ENCODE data around the gene DNAJC4.

- TF ChIP-seq, protein P1, sequence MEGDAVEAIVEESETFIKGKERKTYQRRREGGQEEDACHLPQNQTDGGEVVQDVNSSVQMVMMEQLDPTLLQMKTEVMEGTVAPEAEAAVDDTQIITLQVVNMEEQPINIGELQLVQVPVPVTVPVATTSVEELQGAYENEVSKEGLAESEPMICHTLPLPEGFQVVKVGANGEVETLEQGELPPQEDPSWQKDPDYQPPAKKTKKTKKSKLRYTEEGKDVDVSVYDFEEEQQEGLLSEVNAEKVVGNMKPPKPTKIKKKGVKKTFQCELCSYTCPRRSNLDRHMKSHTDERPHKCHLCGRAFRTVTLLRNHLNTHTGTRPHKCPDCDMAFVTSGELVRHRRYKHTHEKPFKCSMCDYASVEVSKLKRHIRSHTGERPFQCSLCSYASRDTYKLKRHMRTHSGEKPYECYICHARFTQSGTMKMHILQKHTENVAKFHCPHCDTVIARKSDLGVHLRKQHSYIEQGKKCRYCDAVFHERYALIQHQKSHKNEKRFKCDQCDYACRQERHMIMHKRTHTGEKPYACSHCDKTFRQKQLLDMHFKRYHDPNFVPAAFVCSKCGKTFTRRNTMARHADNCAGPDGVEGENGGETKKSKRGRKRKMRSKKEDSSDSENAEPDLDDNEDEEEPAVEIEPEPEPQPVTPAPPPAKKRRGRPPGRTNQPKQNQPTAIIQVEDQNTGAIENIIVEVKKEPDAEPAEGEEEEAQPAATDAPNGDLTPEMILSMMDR (conservative IDR thresholded peaks at IDR 0.05; ENCODE audit: low read length): no peak
- TF ChIP-seq EZH2phosphoT487 (IDR thresholded peaks at IDR 0.05; ENCODE audit: borderline replicate concordance, low read depth, low read length): no peak
Measured at GRCh38 chr11:64275031-64275800, 44.9 kb downstream of the DNAJC4 start.
